Measurements from ENCODE around the gene RNF207. TPM values are rescaled to one million over a fixed set of nuclear protein-coding genes. Genes with fewer than 3 reads are reported as not detected.
A peak's percentile ranks its signal among the peaks of the same experiment; 100 is the strongest.

RNF207 gene
- total RNA-seq, 1 donor from 2014 or later, result 3.1 TPM

DNA sequence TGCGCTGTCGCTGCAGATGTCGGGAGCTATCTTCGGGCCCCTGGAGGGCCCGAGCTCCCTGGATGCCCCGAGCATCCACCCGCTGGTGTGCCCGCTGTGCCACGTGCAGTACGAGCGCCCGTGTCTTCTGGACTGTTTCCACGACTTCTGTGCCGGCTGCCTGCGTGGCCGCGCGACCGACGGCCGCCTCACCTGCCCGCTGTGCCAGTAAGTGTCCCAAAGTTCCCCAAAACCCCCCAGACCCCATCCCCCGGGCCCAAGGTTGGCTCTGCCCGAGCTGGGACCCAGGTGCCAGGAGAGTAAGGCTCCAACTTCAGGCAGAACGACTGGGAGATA, 569 bp downstream of the RNF207 start:
- peak overlapping the region; percentile 82 for H2AFZ ChIP-seq (replicated peaks)
- H3K4me2 ChIP-seq, result peak overlapping the region; percentile 80

GRCh38 chr1:6207075-6207885, 1.4 kb downstream of the RNF207 start:
- Mint-ChIP-seq H3K27ac (no peak overlapping the region), H3K9me3 (no peaks in the 10 kb centered on the region), H3K27me3 (ENCODE audit: insufficient read depth, low read depth) (peaks cover 10% of the 10 kb centered on the region), H3K4me1 (peaks cover 11% of the 10 kb centered on the region), H3K36me3 (no peaks in the 10 kb centered on the region), H3K4me3 (peak overlapping the region; percentile 72)
- Histone ChIP-seq H3K9me3 (ENCODE audit: low read depth) (no peaks in the 10 kb centered on the region), H3K4me3 (no peak overlapping the region), H3K9ac (no peak overlapping the region), H3K4me2 (no peak overlapping the region), H3K4me1 (peaks cover 14% of the 10 kb centered on the region), H3K79me2 (ENCODE audit: low read depth) (no peaks in the 10 kb centered on the region), H3K36me3 (no peaks in the 10 kb centered on the region), H4K20me1 (ENCODE audit: low read depth) (peaks cover 3% of the 10 kb centered on the region), H3K27me3 (peaks cover 49% of the 10 kb centered on the region), H3K27ac (no peak overlapping the region), H2AFZ (replicated peaks) (no peak overlapping the region), H3F3A (ENCODE audit: low read depth) (peaks cover 44% of the 10 kb centered on the region)
- DNase-seq (ENCODE audit: low spot score), result no peak
- TF ChIP-seq EZH2phosphoT487 (IDR thresholded peaks at IDR 0.05), result no peak
- TF ChIP-seq EZH2 (IDR thresholded peaks at IDR 0.05), result no peak
- no peak for TF ChIP-seq CTCF (IDR thresholded peaks at IDR 0.05)

More for the DNA sequence above, 569 bp downstream of the RNF207 start:
- Mint-ChIP-seq H3K4me3 (no peak overlapping the region), H3K27ac (no peak overlapping the region), H3K4me1 (peaks cover 11% of the 10 kb centered on the region), H3K27me3 (ENCODE audit: insufficient read depth, low read depth) (peaks cover 11% of the 10 kb centered on the region), H3K36me3 (no peaks in the 10 kb centered on the region), H3K9me3 (no peaks in the 10 kb centered on the region)
- Histone ChIP-seq H3K27me3 (peaks cover 49% of the 10 kb centered on the region), H3F3A (ENCODE audit: low read depth) (peaks cover 44% of the 10 kb centered on the region), H3K79me2 (ENCODE audit: low read depth) (no peaks in the 10 kb centered on the region), H3K36me3 (no peaks in the 10 kb centered on the region), H3K9ac (no peak overlapping the region), H3K9me3 (ENCODE audit: low read depth) (no peaks in the 10 kb centered on the region), H3K27ac (no peak overlapping the region), H3K4me3 (peak overlapping the region; percentile 49), H3K4me1 (peaks cover 14% of the 10 kb centered on the region), H4K20me1 (ENCODE audit: low read depth) (peaks cover 3% of the 10 kb centered on the region)
- no peak for DNase-seq (ENCODE audit: low spot score)
- no peak for TF ChIP-seq CTCF (IDR thresholded peaks at IDR 0.05)
- TF ChIP-seq EZH2 (IDR thresholded peaks at IDR 0.05), result peak; percentile 53

GRCh38 chr1:6207921-6208320, 2.0 kb downstream of the RNF207 start:
- H3K36me3 ChIP-seq, result no peaks in the 10 kb centered on the region
- no peak overlapping the region for H3K4me3 ChIP-seq
- Mint-ChIP-seq H3K9me3 (no peaks in the 10 kb centered on the region), H3K4me1 (peaks cover 11% of the 10 kb centered on the region), H3K27ac (no peak overlapping the region), H3K36me3 (no peaks in the 10 kb centered on the region), H3K4me3 (peak overlapping the region; percentile 72), H3K27me3 (ENCODE audit: insufficient read depth, low read depth) (peaks cover 12% of the 10 kb centered on the region)
- no peak overlapping the region for H3K27ac ChIP-seq
- H3K27me3 ChIP-seq, result peaks cover 49% of the 10 kb centered on the region
- no peaks in the 10 kb centered on the region for H3K9me3 ChIP-seq (ENCODE audit: low read depth)
- no peak overlapping the region for H3K9ac ChIP-seq
- H3K79me2 ChIP-seq (ENCODE audit: low read depth), result no peaks in the 10 kb centered on the region
- peaks cover 14% of the 10 kb centered on the region for H3K4me1 ChIP-seq
- H2AFZ ChIP-seq (replicated peaks), result no peak overlapping the region
- TF ChIP-seq CTCF (IDR thresholded peaks at IDR 0.05) (no peak), EZH2 (IDR thresholded peaks at IDR 0.05) (no peak), EZH2phosphoT487 (IDR thresholded peaks at IDR 0.05) (no peak)
- peaks cover 3% of the 10 kb centered on the region for H4K20me1 ChIP-seq (ENCODE audit: low read depth)
- no peak overlapping the region for H3K4me2 ChIP-seq
- no peak for DNase-seq (ENCODE audit: low spot score)
- peaks cover 44% of the 10 kb centered on the region for H3F3A ChIP-seq (ENCODE audit: low read depth)
